Body of pancreas (tissue), 4 donors: Measurements from ENCODE around the gene IL17RA. TPM values are rescaled to one million over a fixed set of nuclear protein-coding genes. Genes with fewer than 3 reads are reported as not detected.

Experiments used
- ATAC-seq: fragments of 150-250 bp; one replicate; pipeline ENCODE4 v1.9.1; 2016
- DNase-seq, 4 donors: peaks; one replicate each; pipeline ENCODE4 v3.0.0-alpha.2; 2019
- H3K27ac ChIP-seq, 4 donors: fragments of 200-600 bp; sonication (generic); 1 replicate in 3 of 4; 2 replicates in 1 of 4; pipeline versions ENCODE4 v1.5.1 to v1.6.1; 2016 to 2019; ENCODE audit warnings: mild to moderate bottlenecking in 1 of 4, mixed read lengths in 1 of 4, moderate library complexity in 1 of 4
- H3K27me3 ChIP-seq, 2 donors: fragments of 200-600 bp; sonication (generic); one replicate each; pipeline ENCODE4 v1.6.0; 2016; ENCODE audit warnings: mild to moderate bottlenecking in 1 of 2
- H3K36me3 ChIP-seq, 2 donors: fragments of 200-600 bp; sonication (generic); replicated peaks in 1 of 2; 2 replicates each; pipeline ENCODE4 v1.5.1; 2016; ENCODE audit warnings: low read depth in 2 of 2; ENCODE audit not compliant: insufficient read depth in 1 of 2
- H3K4me1 ChIP-seq: fragments of 200-600 bp; sonication (generic); one replicate; pipeline ENCODE4 v1.6.0; 2016
- H3K4me3 ChIP-seq, 2 donors: fragments of 200-600 bp; sonication (generic); 1 replicate in 1 of 2; 2 replicates in 1 of 2; pipeline ENCODE4 v1.5.1; 2016 to 2019
- H3K9me3 ChIP-seq, 3 donors: fragments of 200-600 bp; sonication (generic); 1 replicate in 2 of 3; 2 replicates in 1 of 3; pipeline ENCODE4 v1.5.1; 2016
- CTCF ChIP-seq, 7 experiments: fragments of 450-650 bp in 4 of 7; fragments of 200-600 bp in 3 of 7; sonication (generic) in 3 of 7; IDR thresholded peaks; one replicate each; pipeline ENCODE4 v1.5.1; 2016 to 2019; ENCODE audit warnings: antibody characterized with exemption in 7 of 7
- POLR2A ChIP-seq, 3 donors: fragments of 450-650 bp; IDR thresholded peaks; one replicate each; pipeline ENCODE4 v1.6.1; 2016; ENCODE audit warnings: antibody characterized with exemption in 3 of 3, mild to moderate bottlenecking in 2 of 3
- WGBS, 2 donors: methylation state at CpG; one replicate each; pipeline ENCODE4 v1.1.5; 2017; 5-methylcytosine and 5-hydroxymethylcytosine counted together
- intact Hi-C: fragments of 100-400 bp; cut with DNase I; formaldehyde crosslinking; loops from one replicate; pipeline ENCODE4 v1.15.1; 2023
- total RNA-seq, 2 donors: library from RNA; depleted of rRNA; stranded (reverse); fragments of >200 nt; gene quantifications; one replicate each; pipeline ENCODE4 v1.1.0, GENCODE V29; 2016

Gene IL17RA
- total RNA-seq, 2 donors from 2014 or later: 8.3 to 13.8 TPM

GRCh38 chr22:17105143-17106129, 20.6 kb downstream of the IL17RA start:
- ATAC-seq: no peak
- H3K9me3 ChIP-seq: no peaks in the 10 kb centered on the region
- H3K4me3 ChIP-seq: no peak overlapping the region
- H3K4me1 ChIP-seq: no peaks in the 10 kb centered on the region
- H3K36me3 ChIP-seq: peaks cover 26 to 32% of the 10 kb centered on the region in 2 donors
- no peak overlapping the region for H3K27ac ChIP-seq
- TF ChIP-seq POLR2A (IDR thresholded peaks at IDR 0.05) (no peak), CTCF (IDR thresholded peaks at IDR 0.05) (no peak)
- intact Hi-C loops: no loop called here
- no peak for DNase-seq
- 77 to 89% methylated on average over 14 to 22 of the region's 22 CpGs for WGBS, 2 donors
- no peaks in the 10 kb centered on the region for H3K27me3 ChIP-seq

- no peak overlapping the region for H3K4me3 ChIP-seq
- peaks cover 20 to 27% of the 10 kb centered on the region in 2 donors for H3K36me3 ChIP-seq
- peak overlapping the region in 1 of 4 donors; percentile 27 for H3K27ac ChIP-seq
- no peaks in the 10 kb centered on the region for H3K9me3 ChIP-seq
- intact Hi-C loops: no loop called here
- WGBS, 2 donors: 62 to 80% methylated on average over 12 of the region's 12 CpGs
- no peaks in the 10 kb centered on the region for H3K27me3 ChIP-seq
- no peak for DNase-seq
- ATAC-seq: no peak
- TF ChIP-seq CTCF (IDR thresholded peaks at IDR 0.05) (no peak), POLR2A (IDR thresholded peaks at IDR 0.05) (no peak)
- H3K4me1 ChIP-seq: no peaks in the 10 kb centered on the region
Measured at GRCh38 chr22:17106161-17106784, 21.5 kb downstream of the IL17RA start.

- Histone ChIP-seq H3K4me3 (no peak overlapping the region), H3K9me3 (no peaks in the 10 kb centered on the region), H3K36me3 (peaks cover 16 to 26% of the 10 kb centered on the region in 2 donors), H3K4me1 (no peaks in the 10 kb centered on the region), H3K27me3 (no peaks in the 10 kb centered on the region), H3K27ac (peak overlapping the region in 1 of 4 donors; percentile 27)
- ATAC-seq (no peak), DNase-seq (no peak)
- WGBS, 2 donors: 66 to 87% methylated on average over 15 of the region's 15 CpGs
- intact Hi-C loops: no loop called here
- no peak for TF ChIP-seq CTCF (IDR thresholded peaks at IDR 0.05)
- no peak for TF ChIP-seq POLR2A (IDR thresholded peaks at IDR 0.05)
Measured at GRCh38 chr22:17106785-17107546, 22.2 kb downstream of the IL17RA start.

- 80 to 94% methylated on average over 6 of the region's 6 CpGs for WGBS, 2 donors
- no peak for TF ChIP-seq CTCF (IDR thresholded peaks at IDR 0.05)
- no peak for TF ChIP-seq POLR2A (IDR thresholded peaks at IDR 0.05)
- intact Hi-C loops: no loop called here
- ATAC-seq: no peak
- no peak overlapping the region for H3K4me3 ChIP-seq
- no peaks in the 10 kb centered on the region for H3K9me3 ChIP-seq
- no peak for DNase-seq
- no peak overlapping the region for H3K27ac ChIP-seq
- no peaks in the 10 kb centered on the region for H3K27me3 ChIP-seq
- H3K4me1 ChIP-seq: no peaks in the 10 kb centered on the region
- peaks cover 16 to 21% of the 10 kb centered on the region in 2 donors for H3K36me3 ChIP-seq
Measured at GRCh38 chr22:17107547-17107810, 22.7 kb downstream of the IL17RA start.
